Natural killer cell (primary cell): ENCODE results near the gene TMIE. TPM values are rescaled to one million over a fixed set of nuclear protein-coding genes. Genes with fewer than 3 reads are reported as not detected.

Experiments
- ATAC-seq, 3 donors: fragments of 150-1000 bp in 2 of 3; fragments of 200-7000 bp in 1 of 3; cut with Tn5 transposase; 1 replicate in 1 of 3; 2 replicates in 2 of 3; pipeline ENCODE4 v1.10.0; 2021; ENCODE audit warnings: mild to moderate bottlenecking in 2 of 3, moderate library complexity in 2 of 3
- DNase-seq, 2 donors: peaks; one replicate each; pipeline versions ENCODE4 v3.0.0 to v3.0.0-alpha.2; 2013 to 2021; ENCODE audit warnings: mixed read lengths in 1 of 2
- H3K27ac ChIP-seq: one replicate; pipeline ENCODE4 v1.5.1; 2013; ENCODE audit warnings: mild to moderate bottlenecking, low read length
- H3K27me3 ChIP-seq: one replicate; pipeline ENCODE4 v1.6.1; 2013; ENCODE audit warnings: low read length; ENCODE audit not compliant: control insufficient read depth, insufficient read depth
- H3K36me3 ChIP-seq: one replicate; pipeline ENCODE4 v1.6.1; 2013; ENCODE audit warnings: low read length; ENCODE audit not compliant: control insufficient read depth, insufficient read depth
- H3K4me1 ChIP-seq: one replicate; pipeline ENCODE4 v1.6.1; 2013; ENCODE audit warnings: low read length; ENCODE audit not compliant: control insufficient read depth, insufficient read depth
- H3K4me3 ChIP-seq: one replicate; pipeline ENCODE4 v1.5.1; 2013; ENCODE audit warnings: low read length
- H3K9me3 ChIP-seq: one replicate; pipeline ENCODE4 v1.6.1; 2013; ENCODE audit warnings: low read length; ENCODE audit not compliant: control insufficient read depth, insufficient read depth
- H3K27ac Mint-ChIP-seq, 2 donors: one replicate each; pipeline ENCODE4 v1.8.0; 2022; ENCODE audit warnings: mild to moderate bottlenecking in 2 of 2, mixed read lengths in 2 of 2, moderate library complexity in 1 of 2
- H3K27me3 Mint-ChIP-seq, 2 donors: one replicate each; pipeline ENCODE4 v1.8.0; 2022; ENCODE audit warnings: low read depth in 2 of 2, mixed read lengths in 2 of 2
- H3K36me3 Mint-ChIP-seq: one replicate; pipeline ENCODE4 v1.8.0; 2022; ENCODE audit warnings: mixed read lengths
- H3K4me1 Mint-ChIP-seq, 2 donors: one replicate each; pipeline ENCODE4 v1.8.0; 2022; ENCODE audit warnings: mixed read lengths in 2 of 2
- H3K4me3 Mint-ChIP-seq: one replicate; pipeline ENCODE4 v1.8.0; 2022; ENCODE audit warnings: mild to moderate bottlenecking, moderate library complexity, mixed read lengths
- H3K9me3 Mint-ChIP-seq, 2 donors: one replicate each; pipeline ENCODE4 v1.8.0; 2022; ENCODE audit warnings: mixed read lengths in 2 of 2
- WGBS: methylation state at CpG from one replicate; pipeline ENCODE4 v1.1.7; 2013; ENCODE audit warnings: missing lambda C conversion rate; ENCODE audit not compliant: insufficient coverage; 5-methylcytosine and 5-hydroxymethylcytosine counted together
- intact Hi-C: fragments of 100-400 bp; cut with micrococcal nuclease; formaldehyde crosslinking; loops from one replicate; pipeline ENCODE4 v1.14.2; 2022
- total RNA-seq, 4 donors: library from RNA; stranded (reverse); fragments of 120-200 nt in 1 of 4; gene quantifications; one replicate each; pipeline versions ENCODE4 v1.2.3 to v1.2.4, GENCODE V29; 2013 to 2022
- TF ChIP-seq, protein P1 (sequence below): fragments of 200-600 bp; IDR thresholded peaks from one replicate; pipeline ENCODE4 v1.8.0; 2022; ENCODE audit warnings: antibody characterized with exemption

Gene TMIE
- total RNA-seq, 3 donors from 2014 or later (not counting 1 experiment from before 2014, with no cell fraction given), result not detected

DNA sequence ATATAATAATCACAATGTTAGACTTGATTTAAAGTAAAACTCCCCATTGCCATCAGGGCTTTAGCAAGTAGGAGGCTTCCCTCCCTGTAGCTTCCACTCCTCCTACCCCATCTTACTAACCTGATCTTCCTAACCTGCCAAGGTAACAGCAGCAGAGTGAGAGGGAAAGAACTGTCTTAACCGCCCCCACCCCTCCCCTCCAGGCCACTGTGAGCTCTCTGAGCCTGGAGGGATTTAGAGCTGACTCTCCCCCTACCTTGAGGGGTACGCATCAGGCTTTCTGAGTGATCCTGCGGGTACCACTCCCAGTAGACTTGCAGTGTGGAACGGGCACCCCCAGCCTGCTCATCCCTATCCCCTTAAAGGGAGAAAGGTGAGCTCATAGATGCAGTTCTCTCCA, 27.8 kb downstream of the TMIE start:
- no peaks in the 10 kb centered on the region for H3K36me3 Mint-ChIP-seq

DNA sequence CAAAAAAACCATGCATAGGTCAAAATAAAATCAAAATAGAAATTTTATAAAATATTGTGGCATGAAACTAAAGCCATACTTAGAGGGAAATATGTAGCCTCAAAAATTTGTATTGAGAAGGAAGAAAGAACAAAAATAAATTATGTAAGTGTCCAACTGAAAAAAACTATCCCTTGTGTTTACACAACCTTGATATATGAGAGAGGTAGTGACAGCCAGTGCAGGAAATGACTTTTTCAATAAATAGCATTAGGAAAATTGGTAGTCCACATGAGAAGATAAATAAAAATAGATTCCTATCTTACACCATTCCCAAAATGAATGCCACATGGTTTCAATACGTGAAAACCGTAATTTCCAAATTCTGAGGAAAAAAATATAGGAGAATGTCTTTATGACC, 29.6 kb downstream of the TMIE start:
- H3K27me3 ChIP-seq, result peaks cover 2% of the 10 kb centered on the region
- no CpG with 5 or more reads among the region's 2 CpGs for WGBS
- intact Hi-C loops, result no loop called here
- H3K27ac ChIP-seq, result no peak overlapping the region
- no peaks in the 10 kb centered on the region for H3K4me1 ChIP-seq
- H3K9me3 ChIP-seq, result no peaks in the 10 kb centered on the region
- no peaks in the 10 kb centered on the region for H3K36me3 Mint-ChIP-seq
- ATAC-seq (no peak), DNase-seq (no peak)
- H3K4me3 ChIP-seq, result no peak overlapping the region
- peaks cover 15 to 28% of the 10 kb centered on the region in 2 donors for H3K27me3 Mint-ChIP-seq
- no peaks in the 10 kb centered on the region for H3K4me1 Mint-ChIP-seq
- H3K9me3 Mint-ChIP-seq, result no peaks in the 10 kb centered on the region
- H3K36me3 ChIP-seq, result no peaks in the 10 kb centered on the region
- no peak overlapping the region for H3K4me3 Mint-ChIP-seq
- TF ChIP-seq, protein P1, sequence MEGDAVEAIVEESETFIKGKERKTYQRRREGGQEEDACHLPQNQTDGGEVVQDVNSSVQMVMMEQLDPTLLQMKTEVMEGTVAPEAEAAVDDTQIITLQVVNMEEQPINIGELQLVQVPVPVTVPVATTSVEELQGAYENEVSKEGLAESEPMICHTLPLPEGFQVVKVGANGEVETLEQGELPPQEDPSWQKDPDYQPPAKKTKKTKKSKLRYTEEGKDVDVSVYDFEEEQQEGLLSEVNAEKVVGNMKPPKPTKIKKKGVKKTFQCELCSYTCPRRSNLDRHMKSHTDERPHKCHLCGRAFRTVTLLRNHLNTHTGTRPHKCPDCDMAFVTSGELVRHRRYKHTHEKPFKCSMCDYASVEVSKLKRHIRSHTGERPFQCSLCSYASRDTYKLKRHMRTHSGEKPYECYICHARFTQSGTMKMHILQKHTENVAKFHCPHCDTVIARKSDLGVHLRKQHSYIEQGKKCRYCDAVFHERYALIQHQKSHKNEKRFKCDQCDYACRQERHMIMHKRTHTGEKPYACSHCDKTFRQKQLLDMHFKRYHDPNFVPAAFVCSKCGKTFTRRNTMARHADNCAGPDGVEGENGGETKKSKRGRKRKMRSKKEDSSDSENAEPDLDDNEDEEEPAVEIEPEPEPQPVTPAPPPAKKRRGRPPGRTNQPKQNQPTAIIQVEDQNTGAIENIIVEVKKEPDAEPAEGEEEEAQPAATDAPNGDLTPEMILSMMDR, result no peak
- no peak overlapping the region for H3K27ac Mint-ChIP-seq

More for the DNA sequence above, 27.8 kb downstream of the TMIE start:
- no peaks in the 10 kb centered on the region for H3K9me3 Mint-ChIP-seq
- ATAC-seq (no peak), DNase-seq (no peak)
- intact Hi-C loops, result no loop called here
- H3K27ac Mint-ChIP-seq, result no peak overlapping the region
- peaks cover 15 to 32% of the 10 kb centered on the region in 2 donors for H3K27me3 Mint-ChIP-seq
- Histone ChIP-seq H3K4me3 (no peak overlapping the region), H3K27ac (no peak overlapping the region), H3K9me3 (no peaks in the 10 kb centered on the region), H3K27me3 (peaks cover 2% of the 10 kb centered on the region), H3K36me3 (no peaks in the 10 kb centered on the region), H3K4me1 (no peaks in the 10 kb centered on the region)
- TF ChIP-seq, protein P1, result no peak
- no peak overlapping the region for H3K4me3 Mint-ChIP-seq
- WGBS, result 91% methylated on average over 4 of the region's 4 CpGs
- no peaks in the 10 kb centered on the region for H3K4me1 Mint-ChIP-seq

DNA sequence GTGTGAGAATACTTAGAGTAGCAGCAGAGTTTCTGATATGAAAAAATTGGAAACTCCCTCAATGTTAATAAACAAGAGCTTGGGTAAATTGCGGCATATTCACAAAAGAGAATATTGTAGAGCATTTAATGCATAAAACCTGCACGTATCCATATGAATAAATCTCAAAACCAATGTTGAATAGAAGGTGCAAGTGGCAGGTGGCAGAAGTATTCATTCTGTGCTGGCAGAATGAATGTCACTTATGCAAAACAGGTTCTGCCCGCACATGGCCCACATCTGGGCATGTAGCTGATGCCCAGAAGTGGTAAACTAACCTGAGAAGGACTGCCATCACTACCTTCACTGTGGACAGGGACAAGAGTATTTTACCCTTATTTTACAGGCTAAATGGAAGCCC, 30.6 kb downstream of the TMIE start:
- H3K4me3 Mint-ChIP-seq, result no peak overlapping the region
- Histone ChIP-seq H3K4me1 (no peaks in the 10 kb centered on the region), H3K36me3 (no peaks in the 10 kb centered on the region), H3K27me3 (peaks cover 2% of the 10 kb centered on the region), H3K9me3 (no peaks in the 10 kb centered on the region), H3K27ac (no peak overlapping the region), H3K4me3 (no peak overlapping the region)
- intact Hi-C loops, result no loop called here
- no peaks in the 10 kb centered on the region for H3K36me3 Mint-ChIP-seq
- H3K9me3 Mint-ChIP-seq, result no peaks in the 10 kb centered on the region
- 90% methylated on average over 2 of the region's 3 CpGs for WGBS
- no peaks in the 10 kb centered on the region for H3K4me1 Mint-ChIP-seq
- no peak for ATAC-seq
- no peak overlapping the region for H3K27ac Mint-ChIP-seq
- no peak for DNase-seq
- TF ChIP-seq, protein P1, result no peak
- peaks cover 10 to 18% of the 10 kb centered on the region in 2 donors for H3K27me3 Mint-ChIP-seq

DNA sequence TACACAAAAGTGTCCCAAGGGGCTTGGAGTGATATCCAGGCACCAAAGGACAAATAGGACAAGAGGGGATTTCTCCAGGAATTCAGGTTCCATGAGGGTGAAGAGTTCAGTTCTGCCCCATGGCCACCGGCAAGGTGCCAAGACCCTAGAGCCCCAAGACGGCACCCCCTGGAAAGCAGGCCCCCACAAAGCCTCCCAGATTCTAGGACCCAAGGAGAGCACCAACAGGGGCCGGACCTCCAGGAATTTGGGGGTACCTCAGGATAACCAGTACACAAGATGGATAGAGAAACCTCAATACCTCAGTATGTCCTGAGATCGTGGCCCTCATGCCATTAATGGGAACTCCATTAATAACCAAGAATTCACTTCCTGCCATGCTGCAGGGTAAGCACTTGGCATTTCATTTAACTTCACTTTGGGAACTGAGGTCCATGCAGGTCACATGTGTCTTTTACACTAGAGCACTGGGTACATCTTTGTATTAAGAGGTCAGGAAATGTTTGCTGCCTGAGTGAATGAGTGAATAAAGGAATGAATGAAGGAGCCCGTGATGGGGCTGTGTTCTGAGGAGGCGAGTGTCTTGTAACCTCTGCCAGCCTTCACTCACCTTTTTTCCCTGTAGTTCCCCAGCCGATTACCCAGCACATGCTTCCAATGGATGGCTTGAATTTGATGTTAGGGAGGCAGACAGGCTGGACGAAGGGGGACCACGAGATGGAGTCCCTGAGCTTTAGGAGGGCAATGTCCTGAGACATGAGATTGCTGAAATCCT, 32.0 kb downstream of the TMIE start:
- H3K27ac Mint-ChIP-seq, result no peak overlapping the region
- TF ChIP-seq, protein P1, result no peak
- peaks cover 14 to 17% of the 10 kb centered on the region in 2 donors for H3K27me3 Mint-ChIP-seq

More for the DNA sequence above, 32.0 kb downstream of the TMIE start:
- Mint-ChIP-seq H3K4me1 (no peaks in the 10 kb centered on the region), H3K36me3 (no peaks in the 10 kb centered on the region), H3K4me3 (no peak overlapping the region), H3K9me3 (no peaks in the 10 kb centered on the region)
- Histone ChIP-seq H3K4me3 (no peak overlapping the region), H3K9me3 (no peaks in the 10 kb centered on the region), H3K36me3 (no peaks in the 10 kb centered on the region), H3K27ac (no peak overlapping the region), H3K4me1 (no peaks in the 10 kb centered on the region), H3K27me3 (peaks cover 4% of the 10 kb centered on the region)
- intact Hi-C loops, result no loop called here
- no peak for ATAC-seq
- WGBS, result 77% methylated on average over 9 of the region's 9 CpGs
- no peak for DNase-seq
